HPDE6-E6E7 (cell line): ENCODE results near the gene PHF21B.
"Not testable (repeated sequence)": the region's sequence is repeated elsewhere in the genome, so short reads cannot be mapped to it uniquely, and the experiment has no call there.

ENCODE experiments used
- DNase-seq: peaks from one replicate; pipeline ENCODE4 v3.0.0; 2011; ENCODE audit warnings: missing footprints; ENCODE audit errors: extremely low spot score

The PHF21B gene

DNA sequence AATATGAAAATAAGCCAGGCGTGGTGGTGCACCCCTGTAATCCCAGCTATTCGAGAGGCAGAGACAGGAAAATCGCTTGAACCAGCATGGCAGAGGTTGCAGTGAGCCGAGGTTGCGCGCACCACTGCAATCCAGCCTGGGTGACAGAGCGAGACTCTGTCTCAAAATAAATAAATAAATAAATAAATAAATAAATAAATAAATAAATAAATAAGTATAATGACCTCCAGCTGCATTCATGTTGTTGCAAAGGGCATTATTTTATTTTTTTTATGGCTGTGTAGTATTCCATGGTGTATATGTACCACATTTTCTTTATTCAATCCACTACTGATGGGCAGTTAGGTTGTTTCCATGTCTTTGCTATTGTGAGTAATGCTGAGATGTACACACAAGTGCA, 48.1 kb downstream of the PHF21B start:
- not testable (repeated sequence) for DNase-seq

DNA sequence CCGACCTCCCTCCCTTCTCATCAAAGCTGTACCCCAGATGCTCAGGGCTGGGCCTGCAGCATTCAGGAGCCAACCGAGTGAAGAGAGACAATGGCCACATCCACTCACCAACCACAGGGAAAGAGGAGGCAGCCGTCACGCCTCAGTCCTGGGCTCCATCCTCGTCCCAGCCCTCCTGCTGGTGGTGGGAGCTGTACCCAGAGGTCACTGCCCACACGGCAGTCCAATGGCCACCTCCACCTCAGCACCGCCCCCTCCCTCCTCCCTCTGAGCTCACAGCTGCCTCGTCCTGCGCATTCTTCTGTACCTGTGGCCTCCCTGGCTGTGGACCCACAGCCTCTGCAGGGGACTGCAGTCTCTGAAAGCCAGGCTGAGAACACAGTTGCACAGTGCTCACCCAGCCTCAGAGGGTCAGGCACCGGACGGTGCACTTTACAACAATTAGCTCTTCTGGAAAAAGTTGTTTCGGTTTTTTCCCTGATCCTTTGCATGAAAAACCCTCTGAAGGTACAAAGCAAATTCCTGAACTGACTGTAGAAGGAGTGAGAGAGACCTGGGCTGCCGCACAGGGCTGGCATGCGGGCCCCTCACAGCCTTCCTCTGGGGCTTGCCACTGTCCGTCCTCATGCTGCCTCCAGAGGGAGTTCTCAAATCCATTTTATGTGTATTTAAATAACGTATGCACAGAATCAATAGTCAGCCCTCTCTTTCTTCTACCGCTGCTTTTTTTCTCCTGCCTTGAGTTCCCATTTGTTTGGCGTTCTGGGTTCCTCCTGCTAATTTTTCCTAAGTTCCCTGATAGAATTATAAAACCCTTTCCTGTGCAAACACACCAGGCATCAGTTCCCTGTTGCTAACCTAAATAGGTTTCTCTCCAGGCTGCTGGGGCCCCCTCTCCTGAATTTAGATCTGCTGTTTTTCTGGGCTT, 52.7 kb downstream of the PHF21B start:
- no peak for DNase-seq

DNA sequence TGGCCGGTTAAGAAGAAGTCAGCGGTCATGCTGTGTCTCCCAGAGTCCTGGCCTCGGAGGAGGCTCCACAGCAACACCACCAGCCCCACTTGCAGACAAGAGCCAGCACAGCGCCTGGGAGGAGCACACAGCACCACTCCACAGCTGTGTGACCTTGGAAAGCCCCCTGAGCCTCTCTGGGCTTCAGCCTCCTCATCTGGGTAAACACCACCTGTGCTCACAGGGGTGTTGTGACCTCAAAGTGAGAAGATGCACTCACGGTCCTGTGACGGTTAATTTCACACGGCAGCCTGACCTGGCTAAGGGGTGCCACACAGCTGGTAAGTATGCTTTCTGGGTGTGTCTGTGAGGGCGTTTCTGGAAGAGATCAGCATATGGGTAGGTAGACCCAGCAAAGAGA, 54.7 kb downstream of the PHF21B start:
- no peak for DNase-seq

DNA sequence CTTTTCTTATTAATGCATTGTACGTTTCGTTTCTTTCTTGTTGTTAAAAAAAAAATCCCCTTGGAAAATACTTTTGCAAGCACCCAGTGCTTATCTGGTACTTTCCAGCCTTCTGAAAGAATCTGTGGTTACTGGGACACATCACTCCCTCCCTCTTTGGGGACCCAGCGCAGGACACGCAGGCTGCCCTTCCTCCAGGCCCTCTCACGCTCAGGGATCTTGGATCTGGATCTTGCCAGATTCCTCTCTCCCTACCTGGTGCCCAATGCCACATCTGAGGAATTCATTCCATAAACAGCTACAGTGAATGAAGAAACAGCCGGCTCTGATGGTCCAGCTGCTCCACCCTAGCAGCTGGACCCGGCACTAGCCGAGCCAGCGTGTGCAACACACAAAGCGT, 55.7 kb downstream of the PHF21B start:
- no peak for DNase-seq

DNA sequence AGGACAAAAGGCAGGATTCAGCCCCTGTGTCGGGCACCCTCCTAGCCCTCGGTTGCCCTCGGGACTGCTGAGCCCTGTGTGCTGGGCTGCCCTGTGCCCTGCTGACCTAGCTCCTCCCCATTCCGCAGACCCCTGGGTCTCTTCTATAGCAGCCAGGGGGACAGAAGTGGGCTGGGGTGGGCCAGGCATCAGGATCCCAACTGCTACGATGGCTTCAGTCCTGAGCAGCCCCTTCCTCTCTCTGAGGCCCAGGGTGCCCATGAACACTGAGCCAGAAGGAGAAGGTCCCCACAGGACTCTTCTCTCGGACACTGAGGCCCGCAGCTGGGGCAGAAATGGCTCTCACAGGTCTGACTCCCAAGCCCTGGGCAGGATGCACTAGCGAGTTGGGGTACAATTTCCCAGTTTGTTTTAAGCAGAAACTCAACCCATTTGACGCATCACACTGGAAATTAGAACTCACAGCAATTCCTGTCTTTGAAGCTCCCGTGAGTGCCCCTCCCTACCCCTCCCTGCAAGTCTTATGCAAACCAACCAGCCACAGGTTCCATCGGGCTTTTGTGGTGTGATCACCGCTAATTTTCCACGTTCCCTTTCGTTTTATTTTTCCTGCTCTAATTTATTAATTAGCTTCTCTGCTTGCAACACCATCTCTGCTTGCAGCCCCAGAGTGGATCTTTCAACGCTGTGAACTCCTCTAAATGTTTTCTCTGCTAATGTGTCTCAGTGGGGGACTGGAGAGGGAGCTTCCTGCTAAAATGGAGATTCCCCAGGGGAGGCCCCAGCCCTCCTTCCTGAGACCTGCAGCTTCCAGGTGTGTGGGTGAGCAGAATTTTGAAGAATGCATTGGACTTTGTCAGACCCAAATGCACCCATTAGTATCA, 56.7 kb downstream of the PHF21B start:
- no peak for DNase-seq

DNA sequence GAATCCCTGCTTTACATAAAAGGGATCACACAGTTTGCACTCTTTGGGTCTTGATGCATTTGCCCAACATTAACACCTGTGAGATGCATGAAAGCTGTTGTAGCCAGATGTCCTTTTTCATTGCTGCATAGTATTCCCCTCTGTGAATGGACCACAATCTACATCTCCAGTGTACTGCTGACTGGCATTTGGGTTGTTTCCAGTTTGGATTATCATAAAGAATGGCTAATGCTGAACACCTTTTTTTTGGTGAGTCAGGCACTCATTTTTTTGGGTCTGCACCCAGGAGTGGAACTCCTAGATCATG, 58.3 kb downstream of the PHF21B start:
- no peak for DNase-seq

DNA sequence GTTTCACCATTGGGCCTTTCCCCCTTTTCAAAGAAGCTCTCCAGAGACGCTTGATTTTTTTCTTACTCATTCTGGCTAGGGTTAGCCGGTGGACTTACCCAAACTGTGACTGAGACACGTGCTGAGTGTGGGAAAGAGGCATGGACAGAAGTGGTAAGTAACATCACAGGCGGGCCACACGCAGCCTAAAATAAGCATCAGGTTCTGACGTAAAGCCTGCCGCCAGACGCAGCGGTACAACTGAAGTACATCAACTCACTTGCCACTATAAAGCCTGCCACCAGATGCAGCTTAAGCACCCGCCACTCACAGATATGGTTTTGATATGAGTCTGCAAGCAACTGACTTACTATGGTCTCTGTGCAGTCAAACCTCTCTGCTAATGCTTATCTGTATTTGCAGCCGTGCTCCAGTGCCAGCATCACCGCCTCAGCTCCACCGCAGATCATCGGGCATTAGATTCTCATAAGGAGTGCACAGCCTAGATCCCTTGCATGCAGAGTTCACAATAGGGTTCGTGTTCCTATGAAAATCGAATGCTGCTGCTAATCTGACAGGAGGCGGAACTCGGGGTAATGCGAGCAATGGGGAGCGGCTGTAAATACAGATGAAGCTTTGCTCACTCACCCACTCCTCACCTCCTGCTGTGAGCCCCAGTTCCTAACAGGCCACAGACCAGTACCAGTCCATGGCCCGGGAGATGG, 58.8 kb downstream of the PHF21B start:
- no peak for DNase-seq

DNA sequence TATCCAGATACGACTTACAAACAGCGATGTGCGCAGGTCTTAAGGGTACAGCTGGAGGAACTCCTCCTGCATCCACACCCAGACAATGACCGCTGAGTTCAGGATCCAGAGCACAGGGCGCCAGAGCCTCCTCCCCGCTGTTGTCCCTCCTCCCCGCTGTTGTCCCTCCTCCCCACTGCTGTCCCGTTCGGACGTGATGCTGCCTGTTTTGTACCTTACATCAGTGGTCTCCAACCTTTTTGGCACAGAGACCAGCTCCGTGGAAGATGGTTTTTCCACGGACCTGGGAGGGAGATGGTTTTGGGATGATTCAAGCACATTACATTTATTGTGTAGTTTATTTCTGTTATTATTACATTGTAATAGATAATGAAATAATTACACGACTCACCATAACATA, 62.0 kb downstream of the PHF21B start:
- no peak for DNase-seq

DNA sequence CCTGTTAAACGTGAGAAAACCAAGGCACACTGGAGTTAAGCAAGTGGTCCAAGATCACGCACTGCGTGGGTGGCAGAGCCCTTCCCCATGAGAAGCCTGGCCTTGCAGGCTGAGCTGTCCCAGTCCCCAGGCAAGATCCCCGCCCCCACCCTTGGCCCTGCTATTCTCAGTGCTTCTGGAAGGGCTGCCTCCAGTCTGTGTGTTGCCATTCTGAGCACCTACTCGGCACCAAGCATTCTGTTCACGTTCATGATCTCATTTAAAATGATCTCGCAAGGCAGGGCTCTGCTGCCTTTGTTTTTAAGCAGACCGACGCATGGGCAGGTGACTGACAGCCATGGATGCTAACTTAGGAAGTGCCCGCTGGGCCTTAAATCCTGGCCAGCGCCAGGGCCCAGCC, 62.8 kb downstream of the PHF21B start:
- no peak for DNase-seq

DNA sequence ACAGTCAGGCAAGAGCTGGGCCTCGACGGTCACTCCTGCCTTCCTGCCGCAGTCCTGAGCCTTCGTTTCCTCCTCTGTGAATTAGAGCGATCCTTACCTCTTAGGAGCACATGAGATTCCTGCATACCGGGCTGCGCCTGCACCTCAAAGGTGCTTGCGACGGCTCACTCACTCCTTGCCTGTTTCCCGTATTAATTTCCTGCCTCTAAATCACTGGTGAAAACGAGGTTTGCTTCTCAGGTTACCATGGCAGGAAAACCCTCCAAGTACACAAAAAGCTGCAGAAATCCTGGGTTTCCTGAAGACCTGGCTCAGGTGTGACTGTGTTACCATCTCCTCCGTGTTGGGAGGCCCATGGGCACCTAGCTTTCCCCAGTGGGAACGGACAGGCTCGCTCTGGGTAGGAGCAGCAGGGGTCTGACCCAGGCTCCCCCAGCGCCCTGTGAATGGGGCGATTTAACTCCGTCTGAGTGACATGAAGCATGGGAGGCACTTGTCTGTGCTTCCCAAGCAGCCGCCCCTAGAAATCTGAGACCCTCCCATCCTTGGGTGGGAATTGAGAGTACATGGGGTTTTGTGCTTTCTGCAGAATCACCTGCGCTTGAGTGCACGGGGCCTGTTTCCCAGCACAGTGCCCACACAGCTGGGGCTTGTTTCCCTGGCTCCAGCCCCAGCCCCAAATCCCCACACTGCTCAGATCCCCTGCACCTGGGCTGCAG, 64.8 kb downstream of the PHF21B start:
- DNase-seq: no peak

DNA sequence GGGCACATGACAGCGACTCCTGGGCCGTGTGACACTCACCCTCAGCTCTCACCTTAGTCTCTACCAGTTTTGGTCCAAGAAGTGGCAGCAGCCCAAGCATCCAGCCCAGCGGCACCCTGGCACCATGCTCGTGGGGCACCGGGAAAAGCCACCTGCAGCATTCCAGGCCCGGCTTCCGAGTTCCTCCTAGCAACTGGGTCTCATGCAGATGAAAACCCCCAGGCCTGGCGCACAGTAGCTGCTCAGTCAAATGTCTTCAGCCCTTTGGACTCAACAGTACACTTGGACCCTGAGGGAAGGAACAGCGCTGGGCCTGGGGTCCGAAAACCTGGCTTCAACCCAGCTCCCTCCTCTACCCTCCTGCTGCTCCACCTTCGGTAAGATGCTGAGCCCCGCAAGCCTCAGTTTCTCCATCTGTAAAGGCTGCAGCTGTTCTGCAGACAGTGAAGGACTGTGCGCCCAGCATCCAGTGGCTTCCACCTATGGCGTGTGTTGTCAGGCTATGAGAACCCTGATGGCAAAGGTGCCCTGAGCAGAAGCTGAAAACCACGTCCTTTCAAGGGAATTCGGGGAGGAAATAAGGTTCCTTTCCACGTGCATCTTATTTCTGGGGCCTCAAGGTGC, 66.0 kb downstream of the PHF21B start:
- DNase-seq: no peak

DNA sequence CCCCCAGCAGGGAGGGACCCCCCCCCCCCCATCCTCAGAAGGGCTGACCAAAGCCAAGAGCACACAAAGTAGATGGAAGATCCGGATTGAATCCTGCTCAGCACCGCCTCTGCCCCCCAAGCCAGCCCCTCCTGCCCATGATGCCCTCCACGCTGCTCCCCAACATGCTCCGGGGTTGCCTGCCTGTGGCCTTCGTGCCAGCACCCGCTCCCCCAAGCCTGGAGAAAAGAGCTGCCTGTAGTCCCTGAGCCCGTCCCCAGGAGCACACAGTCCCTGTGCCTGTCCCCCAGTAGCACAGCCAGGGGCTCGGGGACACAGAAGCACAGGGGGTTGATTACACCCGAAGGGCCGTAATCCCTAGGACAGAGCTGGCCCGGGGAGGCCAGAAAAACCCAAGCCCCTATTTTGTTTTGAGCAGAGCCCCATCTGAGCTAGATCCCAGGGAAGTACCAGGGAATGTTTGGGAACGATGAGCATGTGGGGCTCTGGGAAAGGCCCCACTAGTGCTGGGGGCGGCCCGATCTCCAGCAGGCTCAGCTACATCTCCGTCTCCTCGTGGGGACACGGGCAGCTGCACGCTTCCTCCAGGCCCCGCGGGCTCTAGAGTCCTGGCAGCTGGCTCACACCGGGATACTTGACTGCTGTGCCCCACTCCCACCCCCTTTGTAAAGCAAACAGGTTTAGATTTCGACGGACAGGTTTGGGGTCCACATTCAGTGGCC, 66.7 kb downstream of the PHF21B start:
- DNase-seq: no peak

DNA sequence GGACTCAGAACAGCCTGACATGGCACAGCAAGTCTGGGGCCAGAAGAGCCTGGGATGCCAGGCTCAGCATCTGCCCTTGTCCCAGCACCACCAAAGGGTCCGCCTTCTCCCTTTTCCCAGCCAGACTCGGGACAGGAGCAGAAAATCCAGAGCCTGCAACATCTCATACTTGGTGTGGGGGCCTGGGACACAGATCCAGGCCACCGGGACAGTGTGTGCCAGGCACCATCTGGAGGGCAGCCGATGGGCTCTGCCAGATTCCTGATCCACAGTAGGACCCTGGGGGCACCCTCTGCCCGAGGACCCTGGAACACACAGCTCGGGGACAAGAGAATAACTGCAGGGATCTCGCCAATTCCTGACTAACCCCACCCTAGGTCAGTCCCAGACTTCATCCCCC, 67.7 kb downstream of the PHF21B start:
- DNase-seq: no peak

DNA sequence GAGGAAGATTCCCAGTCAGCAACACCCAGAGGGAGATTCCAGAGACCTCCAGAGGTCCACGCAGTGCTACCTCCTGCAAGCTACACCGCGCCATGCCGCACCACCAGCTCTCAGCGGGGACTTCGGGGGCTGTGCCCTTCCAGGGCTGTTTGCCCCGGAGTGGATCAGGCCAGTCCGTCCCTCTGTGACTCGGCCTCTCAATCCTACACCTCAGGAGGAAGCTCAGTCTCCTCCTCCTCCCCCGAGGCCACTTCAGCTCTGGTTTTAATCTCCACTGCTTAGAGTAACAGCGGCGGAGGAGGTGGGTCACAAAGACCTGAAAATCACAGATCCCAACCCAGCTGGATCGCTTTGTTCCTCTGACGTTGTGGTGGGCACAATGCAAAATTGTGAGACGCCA, 68.6 kb downstream of the PHF21B start:
- DNase-seq: no peak

DNA sequence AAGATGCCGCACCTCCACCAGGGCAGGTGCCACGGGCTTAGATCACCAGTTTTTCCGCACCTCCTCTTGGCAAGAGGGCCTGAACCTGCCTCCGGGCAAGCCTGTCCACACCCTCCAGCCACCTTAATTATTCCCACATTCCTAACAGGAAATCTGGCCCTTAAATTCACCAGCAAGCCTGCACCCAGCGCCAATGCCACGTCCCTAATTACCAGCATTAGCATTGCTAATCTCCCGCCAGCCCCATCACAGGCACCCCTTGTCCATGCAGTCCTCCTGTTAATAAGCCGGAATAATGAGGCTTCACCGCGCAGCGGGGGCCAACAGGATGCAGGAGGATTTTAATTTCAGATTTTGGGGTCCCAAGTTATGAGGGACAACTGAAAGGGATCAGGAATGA, 69.7 kb downstream of the PHF21B start:
- DNase-seq: no peak

DNA sequence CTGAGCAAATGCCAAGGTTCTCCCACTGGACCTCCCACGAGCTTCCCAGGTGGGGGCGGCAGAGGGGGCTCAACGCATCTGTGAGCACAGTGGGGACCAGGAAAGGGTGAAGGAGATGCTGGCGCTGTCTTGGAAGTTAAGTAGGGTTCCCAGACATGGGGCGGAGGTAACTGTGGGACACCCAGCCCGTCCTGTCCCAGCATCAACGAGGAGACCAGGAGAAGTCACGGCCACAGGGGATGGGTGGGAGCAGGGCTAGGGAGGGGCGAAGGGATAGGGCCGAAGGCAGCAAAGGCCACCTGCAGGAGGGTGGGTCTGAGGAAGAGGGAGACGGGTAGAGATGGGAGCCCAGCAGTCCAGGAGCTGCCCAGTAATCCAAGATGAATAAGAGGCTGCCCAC, 70.4 kb downstream of the PHF21B start:
- no peak for DNase-seq

DNA sequence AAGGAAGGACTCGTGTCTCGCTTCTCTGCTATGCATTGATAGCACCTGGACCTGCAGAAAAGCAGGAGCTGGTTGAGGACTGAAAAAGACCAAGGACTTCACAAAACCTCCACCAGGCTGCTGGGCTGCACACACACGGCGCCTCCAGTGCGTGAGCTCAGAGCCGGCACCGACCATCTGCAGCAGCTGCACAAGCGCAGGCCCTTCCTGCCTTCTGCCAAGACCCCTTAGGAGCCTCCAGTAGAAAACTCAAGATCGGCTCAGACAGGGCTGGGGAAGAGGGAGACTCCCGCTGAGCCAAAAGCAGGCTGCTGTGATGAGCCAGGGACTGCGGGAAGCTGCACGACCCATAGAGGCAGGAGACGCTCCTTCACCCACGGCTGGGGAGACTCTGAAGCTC, 70.9 kb downstream of the PHF21B start:
- no peak for DNase-seq

DNA sequence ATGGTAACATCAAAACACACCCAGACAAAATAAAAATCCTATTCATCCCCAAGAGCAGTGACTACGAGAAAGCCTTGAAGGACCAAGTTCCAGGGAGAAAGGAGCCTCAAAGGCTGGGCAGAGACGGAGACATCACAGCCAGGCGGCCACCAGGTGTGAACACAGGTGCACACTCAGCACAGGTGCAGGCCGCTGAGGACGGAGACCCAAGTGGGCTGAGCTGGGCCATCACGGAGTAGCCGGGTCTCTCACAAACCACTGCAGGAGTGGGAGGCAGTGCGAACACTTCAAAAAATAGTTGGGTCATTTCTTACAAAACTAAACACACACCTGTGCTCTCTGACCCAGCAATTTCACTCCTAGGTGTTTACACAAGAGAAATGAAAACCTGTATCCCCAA, 72.6 kb downstream of the PHF21B start:
- DNase-seq: no peak

DNA sequence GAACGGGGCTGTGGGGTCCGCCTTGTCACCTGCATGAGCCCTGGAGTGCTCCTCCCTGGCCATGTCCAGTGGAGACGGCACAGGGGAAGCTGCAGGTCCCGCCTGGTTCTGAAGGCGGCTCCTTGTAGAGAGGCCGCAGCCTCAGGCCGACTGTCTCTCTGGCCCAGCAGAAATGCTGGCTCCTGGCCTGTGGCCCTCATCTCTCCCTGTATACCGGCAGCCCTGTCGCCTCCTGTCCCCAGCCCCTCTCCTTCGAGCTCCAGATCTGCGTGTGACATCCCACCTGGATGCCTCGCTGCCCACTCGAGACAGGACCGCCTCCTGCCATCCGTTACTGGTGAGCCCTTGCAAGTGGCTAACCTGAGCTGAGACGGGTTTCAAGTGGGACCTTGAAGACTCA, 73.6 kb downstream of the PHF21B start:
- DNase-seq: no peak

DNA sequence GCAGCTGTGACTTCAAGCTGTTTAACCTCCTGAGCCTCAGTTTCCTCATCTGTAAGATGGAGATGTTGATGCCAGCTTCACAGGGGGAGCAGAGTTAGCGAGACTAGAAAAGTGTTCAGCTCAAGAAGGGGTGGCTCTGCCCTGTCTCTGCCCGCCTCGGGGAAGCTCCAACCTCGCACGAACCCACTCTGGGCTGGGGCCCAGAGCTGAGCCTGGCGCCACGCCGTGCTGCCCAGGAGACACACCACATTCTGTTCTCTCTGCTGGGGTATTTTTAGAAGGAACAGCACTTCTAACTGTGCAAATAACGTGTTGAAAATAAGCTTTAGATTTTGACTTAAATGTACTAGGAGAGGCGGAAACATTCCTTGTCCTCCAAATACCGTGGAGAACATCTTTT, 74.1 kb downstream of the PHF21B start:
- no peak for DNase-seq

DNA sequence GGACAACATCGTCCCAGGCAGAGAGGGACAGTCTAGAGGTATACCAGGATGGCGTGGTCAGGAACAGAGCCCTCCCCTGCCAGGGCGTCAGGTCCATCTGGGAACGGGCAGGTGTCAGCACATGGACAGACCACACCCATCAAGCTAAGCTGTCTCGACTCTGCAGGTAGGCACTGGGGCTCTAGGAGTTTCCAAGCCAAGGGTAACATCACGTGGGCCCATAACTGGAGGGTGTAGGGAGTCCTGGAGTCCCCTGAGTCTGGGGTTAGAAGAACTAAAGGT, 75.4 kb downstream of the PHF21B start:
- no peak for DNase-seq
